Sciatic nerve (tissue), 2 donors: ENCODE measurements around the gene ATP2C2. TPM values are rescaled to one million over a fixed set of nuclear protein-coding genes. Genes with fewer than 3 reads are reported as not detected.
"Not testable (repeated sequence)": the region's sequence is repeated elsewhere in the genome, so short reads cannot be mapped to it uniquely, and the experiment has no call there.

Source experiments
- ATAC-seq: fragments of 200-7000 bp; cut with Tn5 transposase; one replicate; pipeline ENCODE4 v1.9.1; 2020; ENCODE audit warnings: mild to moderate bottlenecking, moderate library complexity
- DNase-seq: peaks from one replicate; pipeline ENCODE4 v3.0.0-alpha.2; 2020; ENCODE audit warnings: low spot score
- intact Hi-C: fragments of 100-400 bp; cut with DNase I; formaldehyde crosslinking; loops from one replicate; pipeline ENCODE4 v1.14.2; 2022
- total RNA-seq: library from RNA; stranded (reverse); fragmentation: NEBNext Ultra II Directional; extraction: Animal tissue kit (Norgen Biotek cat#: 25700); gene quantifications from one replicate; pipeline ENCODE4 v1.2.1, GENCODE V29; 2021
- donor health status: DM: no; HTN: no; CAD: no.
- donor health status: DM: no; HTN: no; CAD: no.

The ATP2C2 gene
- total RNA-seq, 1 donor from 2014 or later, result 0.58 TPM

DNA sequence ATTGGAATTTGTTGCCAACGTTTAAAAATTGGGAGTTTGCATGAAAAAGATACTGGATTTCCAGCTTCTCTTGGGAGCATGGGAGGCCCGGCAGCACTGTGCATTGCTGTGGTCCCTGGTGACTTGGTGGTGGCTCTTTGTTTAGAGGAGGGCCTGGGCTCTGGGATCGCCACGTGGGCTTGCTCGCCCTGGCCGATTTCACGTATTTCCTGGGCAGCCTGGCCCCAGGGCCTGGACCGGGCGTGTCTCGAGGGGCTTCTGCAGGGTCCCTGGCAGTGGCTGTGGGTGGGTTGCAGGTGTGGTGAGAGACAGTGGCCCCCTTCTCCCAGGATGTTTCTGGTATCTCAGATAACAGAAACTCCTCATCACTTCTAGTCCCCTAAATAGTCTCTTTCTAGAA, 67.9 kb downstream of the ATP2C2 start:
- DNase-seq (no peak), ATAC-seq (no peak)
- intact Hi-C loops, result no loop called here

DNA sequence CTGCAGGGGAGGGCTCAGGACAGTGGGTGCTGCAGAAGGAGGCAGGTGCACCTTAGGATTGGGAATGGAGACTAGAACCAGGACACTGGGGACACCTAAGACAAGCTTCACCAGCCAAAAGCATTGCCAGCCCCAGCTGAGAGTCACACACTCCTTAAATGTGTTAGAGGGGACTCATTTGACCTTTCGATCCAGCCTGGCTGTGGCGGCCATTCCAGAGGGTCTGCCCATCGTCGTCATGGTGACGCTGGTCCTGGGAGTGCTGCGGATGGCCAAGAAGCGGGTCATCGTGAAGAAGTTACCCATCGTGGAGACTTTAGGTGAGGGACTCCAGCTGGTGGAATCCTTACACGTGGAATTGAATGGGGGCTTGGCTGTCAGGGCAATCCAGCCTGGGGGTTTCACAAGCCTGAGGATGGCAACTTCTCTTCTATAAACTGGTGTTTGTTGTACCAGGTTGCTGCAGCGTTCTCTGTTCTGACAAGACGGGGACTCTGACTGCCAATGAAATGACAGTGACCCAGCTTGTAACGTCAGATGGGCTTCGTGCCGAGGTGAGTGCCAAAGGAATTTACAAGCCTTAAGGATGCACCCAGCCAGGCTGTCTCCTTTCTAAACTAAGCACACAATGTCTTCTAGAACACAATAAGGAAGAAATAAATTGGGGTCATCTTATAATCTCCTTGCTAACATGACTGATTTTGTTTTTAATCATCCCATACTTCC, 70.8 kb downstream of the ATP2C2 start:
- intact Hi-C loops, result no loop called here

GRCh38 chr16:84442416-84443145, 74.2 kb downstream of the ATP2C2 start:
- DNase-seq (no peak), ATAC-seq (no peak)
- intact Hi-C loops, result no loop called here

More for the DNA sequence above, 70.8 kb downstream of the ATP2C2 start:
- ATAC-seq (no peak), DNase-seq (no peak)

DNA sequence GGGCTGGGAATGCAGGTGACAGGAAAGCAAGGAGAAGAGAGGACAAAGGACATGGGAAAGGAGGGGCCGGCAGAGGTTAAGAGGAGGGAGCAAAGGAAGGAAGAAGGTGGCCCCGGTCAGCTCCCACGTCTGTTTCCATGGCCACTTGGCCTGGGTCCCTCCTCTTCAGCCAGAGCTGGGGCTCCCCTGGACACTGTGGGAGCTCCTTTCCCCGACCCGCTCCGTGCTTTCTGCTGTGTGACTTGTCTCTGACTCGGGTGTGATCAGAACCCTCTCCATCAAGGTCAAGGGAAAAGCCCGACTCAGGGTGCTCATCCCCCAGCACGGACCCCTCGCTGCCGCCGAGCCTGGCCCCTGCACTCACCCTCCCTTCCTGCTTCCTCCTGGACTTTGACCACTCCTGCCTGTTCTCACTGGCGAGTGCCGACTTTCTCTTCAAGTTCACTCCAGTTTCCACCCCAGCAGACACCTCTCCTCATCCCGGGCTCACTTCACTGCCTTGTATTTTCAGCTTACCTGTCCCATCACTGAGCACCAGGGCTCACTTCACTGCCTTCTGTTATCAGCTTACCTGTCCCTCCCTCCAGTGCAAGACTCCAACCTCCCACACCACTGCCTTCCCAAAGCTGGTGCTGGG, 74.9 kb downstream of the ATP2C2 start:
- ATAC-seq (no peak), DNase-seq (no peak)
- intact Hi-C loops, result no loop called here

GRCh38 chr16:84444476-84444875, 76.1 kb downstream of the ATP2C2 start:
- intact Hi-C loops, result no loop called here
- DNase-seq (no peak), ATAC-seq (no peak)

DNA sequence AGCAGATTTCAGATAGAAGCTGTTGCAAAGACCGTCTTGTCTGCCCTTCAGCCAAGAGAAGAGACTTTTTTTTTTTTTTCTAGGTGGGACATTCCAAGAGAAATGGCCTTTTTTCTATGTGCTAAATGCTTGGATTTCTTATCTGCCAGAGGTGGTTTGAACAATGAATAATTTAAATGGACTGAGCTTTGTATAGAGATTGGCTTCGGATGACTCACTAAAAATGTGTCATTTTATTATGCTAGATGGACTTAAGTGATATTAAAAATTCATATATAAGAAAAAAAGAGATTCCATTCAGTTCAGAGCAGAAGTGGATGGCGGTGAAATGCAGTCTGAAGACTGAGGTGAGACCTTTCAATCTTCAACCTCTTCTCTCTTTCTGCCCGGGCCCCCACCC, 77.7 kb downstream of the ATP2C2 start:
- DNase-seq (no peak), ATAC-seq (no peak)
- intact Hi-C loops, result no loop called here

GRCh38 chr16:84446596-84447392, 78.5 kb downstream of the ATP2C2 start:
- peak; percentile 33 for DNase-seq
- ATAC-seq, result peak; percentile 75
- intact Hi-C loops, result no loop called here

- ATAC-seq (no peak), DNase-seq (peak; percentile 31)
- intact Hi-C loops, result no loop called here
Measured at GRCh38 chr16:84448444-84448843, 80.1 kb downstream of the ATP2C2 start.

- intact Hi-C loops, result no loop called here
- peak; percentile 50 for DNase-seq
Measured at GRCh38 chr16:84449156-84450140, 81.1 kb downstream of the ATP2C2 start.

GRCh38 chr16:84450176-84450865, 82.0 kb downstream of the ATP2C2 start:
- DNase-seq (no peak), ATAC-seq (no peak)
- intact Hi-C loops, result no loop called here

More at GRCh38 chr16:84449156-84450140, 81.1 kb downstream of the ATP2C2 start:
- no peak for ATAC-seq

GRCh38 chr16:84451010-84451676, 82.8 kb downstream of the ATP2C2 start:
- DNase-seq, intact Hi-C loops, ATAC-seq: not testable (repeated sequence)

DNA sequence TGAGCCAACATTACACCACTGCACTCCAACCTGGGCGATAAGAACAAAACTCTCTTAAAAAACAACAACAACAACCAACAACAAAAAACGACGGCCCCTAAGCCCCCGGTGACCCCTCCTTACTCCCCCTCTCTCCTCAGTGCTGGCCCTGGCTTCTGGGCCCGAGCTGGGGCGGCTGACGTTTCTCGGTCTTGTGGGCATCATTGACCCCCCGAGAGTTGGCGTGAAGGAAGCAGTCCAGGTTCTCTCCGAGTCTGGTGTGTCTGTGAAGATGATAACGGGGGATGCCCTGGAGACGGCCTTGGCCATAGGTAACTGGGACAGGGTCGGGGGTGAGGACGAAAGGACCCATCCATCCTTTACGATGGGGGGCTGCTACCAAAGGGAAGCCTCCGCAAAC, 83.4 kb downstream of the ATP2C2 start:
- intact Hi-C loops, result no loop called here
- DNase-seq (no peak), ATAC-seq (no peak)

DNA sequence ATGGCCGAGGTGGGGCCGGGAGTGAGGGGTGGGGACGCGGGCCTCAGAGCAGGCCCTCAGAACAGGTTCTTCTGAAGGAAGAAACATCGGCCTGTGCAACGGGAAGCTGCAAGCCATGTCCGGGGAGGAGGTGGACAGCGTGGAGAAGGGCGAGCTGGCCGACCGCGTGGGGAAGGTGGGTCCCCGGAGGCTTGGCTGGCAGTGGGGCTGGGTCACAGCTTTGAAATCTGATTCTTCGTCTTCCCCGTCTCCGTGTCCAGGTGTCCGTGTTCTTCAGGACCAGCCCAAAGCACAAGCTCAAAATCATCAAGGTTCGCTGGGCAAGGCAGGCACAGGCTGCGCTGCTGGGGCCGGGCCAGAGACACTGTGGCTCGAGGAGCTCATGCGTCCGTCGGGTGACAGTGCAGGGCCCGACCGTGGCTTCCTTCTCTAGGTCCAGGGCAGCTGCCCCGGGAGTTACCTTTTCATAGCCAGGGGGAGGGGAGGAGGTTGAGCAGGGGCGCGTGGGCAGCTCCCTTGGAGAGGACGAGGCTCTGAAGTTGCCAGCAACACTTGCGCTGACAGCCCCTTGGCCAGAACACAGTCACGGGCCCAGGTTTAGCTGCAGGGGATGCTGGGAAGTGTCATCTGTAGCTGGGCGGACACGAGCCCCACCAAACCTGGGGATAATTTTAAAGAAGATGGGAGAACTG, 84.9 kb downstream of the ATP2C2 start:
- intact Hi-C loops, result no loop called here
- no peak for ATAC-seq
- no peak for DNase-seq

DNA sequence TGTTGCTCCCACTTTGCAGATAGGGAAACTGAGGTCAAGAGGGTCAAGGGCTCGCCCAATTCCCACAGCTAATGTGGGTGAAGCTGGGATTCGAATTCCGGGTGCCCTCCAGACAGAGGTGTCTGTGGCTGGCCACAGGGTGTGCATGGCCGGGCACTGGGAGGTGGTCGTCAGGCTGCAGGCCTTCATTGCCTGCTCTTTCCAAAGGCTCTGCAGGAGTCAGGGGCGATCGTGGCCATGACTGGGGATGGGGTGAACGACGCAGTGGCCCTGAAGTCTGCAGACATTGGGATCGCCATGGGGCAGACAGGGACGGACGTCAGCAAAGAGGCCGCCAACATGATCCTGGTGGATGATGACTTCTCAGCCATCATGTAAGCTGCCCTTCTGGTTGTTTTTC, 86.3 kb downstream of the ATP2C2 start:
- intact Hi-C loops, result no loop called here
- DNase-seq (peak; percentile 41), ATAC-seq (no peak)

GRCh38 chr16:84455031-84455430, 86.7 kb downstream of the ATP2C2 start:
- ATAC-seq (no peak), DNase-seq (peak; percentile 22)
- intact Hi-C loops, result no loop called here
